NCI-H510A (cell line): ENCODE data around the gene ALG6.
"Not testable (repeated sequence)": the region's sequence is repeated elsewhere in the genome, so short reads cannot be mapped to it uniquely, and the experiment has no call there.

Experiments
- DNase-seq: peaks from one replicate; lab custom pipeline; 2025; lab: John Stamatoyannopoulos, UW

The ALG6 gene

DNA sequence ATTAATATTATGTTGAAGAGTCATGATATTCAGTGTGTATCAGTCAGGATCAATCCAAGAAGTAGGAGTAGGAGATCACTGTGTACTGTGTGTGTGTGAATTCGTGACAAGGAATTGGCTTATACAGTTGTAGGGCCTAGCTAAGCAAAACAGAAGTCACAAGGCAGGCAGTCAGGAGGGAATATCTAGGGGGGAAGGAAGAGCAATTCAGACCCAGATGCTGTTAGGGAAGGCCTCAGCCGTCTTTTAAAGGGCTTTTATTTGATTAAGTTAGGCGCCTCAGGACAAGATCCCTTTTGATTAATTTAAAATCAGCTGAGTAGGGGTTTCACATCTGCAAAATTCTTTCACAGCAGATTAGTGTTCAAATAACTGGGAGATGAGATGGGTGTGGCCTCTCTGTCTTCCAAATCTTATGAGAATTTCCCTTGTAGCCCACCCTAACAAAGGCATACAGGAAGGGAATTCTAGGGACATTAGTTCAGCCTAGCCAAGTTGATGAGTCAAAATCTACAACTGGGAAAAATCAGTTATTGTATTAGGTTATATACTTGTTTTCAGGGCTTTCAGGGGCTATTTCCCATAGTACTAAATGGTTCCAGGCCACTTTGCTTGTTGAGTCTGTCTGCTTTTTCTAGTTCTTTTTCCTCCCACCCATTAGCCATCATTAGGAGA, 47.4 kb downstream of the ALG6 start:
- DNase-seq = no peak

DNA sequence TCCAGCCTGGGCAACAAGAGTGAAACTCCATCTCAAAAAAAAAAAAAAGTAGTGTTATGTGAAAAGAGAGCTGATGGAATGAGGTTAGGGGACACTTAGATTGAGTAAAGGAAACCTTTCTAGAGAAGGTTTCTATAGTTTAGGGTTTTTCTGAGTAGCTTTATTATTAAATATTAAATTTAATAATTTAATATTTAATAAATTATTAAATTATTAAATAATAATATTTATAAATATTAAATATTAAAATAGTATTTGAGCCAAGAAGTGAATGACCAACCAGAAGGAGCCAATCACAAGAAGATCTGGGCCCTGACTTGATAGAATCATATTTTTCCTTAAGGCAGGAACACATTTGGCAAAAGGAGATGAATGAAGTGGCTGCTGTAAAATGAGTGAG, 50.7 kb downstream of the ALG6 start:
- no peak for DNase-seq

GRCh38 chr1:63420746-63421145, 53.3 kb downstream of the ALG6 start:
- not testable (repeated sequence) for DNase-seq

DNA sequence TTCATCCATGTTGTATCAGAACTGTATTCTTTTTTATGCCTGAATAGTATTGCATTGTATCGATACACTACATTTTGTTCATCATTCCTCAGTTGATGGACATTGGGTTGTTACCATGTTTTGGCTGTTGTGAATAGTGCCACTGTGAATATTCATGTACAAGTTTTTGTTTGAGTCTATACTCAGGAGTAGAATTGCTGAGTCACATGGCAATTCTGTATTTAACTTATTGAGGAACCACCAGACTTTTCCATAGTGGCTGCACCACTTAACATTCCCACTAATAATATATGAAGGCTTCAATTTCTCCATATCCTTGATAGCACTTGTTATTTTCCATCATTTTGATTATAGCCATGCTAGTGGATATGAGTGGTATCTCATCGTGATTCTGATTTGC, 56.2 kb downstream of the ALG6 start:
- no peak for DNase-seq

DNA sequence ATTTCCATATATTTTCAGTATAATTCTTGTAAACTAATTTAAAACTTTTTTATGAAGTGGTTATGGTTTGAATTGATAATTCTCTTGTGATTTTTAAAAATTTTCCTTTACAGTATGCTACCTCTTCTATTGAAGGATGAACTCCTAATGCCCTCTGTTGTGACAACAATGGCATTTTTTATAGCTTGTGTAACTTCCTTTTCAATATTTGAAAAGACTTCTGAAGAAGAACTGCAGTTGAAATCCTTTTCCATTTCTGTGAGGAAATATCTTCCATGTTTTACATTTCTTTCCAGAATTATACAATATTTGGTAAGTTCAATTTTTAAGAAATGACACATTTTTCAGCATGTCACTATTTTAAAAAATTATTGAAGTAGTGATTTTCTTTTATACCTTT, 61.4 kb downstream of the ALG6 start:
- DNase-seq = no peak

DNA sequence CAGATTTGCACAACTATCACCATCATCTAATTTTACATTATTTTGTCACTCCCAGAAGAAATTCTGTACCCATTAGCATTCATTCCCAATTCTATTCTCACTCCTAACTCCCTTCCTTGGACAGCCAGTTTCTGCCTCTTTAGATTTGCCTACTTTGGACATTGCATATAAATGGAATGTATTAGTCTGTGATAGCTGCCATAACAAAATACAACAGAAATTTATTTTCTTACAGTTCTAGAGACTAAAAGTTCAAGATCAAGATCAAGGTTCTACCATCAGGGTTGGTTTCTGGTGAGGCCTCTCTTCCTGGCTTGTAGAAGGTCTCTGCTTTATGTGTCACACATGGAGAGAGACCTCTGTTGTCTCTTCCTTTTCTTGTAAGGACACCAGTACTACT, 61.9 kb downstream of the ALG6 start:
- no peak for DNase-seq

DNA sequence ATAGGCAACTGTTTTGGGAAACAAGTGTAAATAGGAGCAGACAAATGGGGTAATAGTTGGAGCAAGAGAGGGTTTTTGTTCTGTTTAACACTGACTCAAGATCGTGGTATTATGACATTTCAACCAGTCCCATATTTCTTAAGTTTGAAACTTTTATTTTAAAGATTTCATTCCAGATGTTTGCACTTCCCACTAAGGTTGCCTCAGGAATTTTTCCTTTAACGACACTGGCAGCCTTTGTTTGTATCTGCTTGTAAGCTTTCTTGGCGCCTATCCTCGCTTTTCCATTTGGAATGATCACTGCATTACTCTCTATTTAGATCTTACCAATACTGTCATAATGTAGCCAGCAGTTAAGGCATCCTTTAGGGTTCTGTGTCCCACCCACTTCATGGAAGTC, 67.7 kb downstream of the ALG6 start:
- no peak for DNase-seq

DNA sequence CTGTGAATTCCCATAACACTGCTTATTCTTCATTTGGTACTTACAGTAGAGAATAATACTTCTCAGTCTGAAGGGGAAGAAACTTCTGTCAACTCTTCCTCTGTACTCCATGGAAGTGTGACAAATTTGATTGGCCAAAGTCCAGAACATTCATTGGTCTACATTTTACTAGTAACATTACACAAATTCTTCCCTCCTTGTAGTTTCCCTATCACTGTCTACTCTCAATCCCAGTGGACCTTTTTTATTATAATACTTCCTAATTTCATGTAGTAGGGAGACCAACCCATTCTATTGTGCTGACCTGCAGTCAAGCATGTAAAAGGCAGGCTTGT, 74.7 kb downstream of the ALG6 start:
- DNase-seq = no peak

DNA sequence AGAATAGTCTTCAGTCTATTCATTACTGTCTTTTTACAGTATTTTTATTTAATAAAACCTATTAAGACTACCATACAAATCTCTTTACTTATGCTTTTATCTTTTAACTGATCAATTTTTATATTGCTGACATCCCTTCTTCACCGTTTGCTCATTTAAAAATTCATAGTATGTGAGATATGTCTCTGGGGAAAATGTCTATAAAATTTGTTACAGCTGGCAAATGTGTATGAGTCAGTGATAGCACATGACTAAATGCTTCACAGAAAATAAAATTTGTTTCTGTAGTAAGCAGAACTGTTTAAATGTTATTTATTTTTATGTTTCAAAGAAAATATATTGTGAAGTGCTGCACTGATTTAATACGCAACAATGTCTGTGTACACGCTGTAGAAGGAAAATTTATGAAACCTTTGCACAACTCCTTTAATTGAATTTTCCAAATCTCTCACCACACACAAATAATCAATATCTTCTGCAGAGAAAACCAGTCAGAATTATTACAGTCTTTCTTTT, 81.4 kb downstream of the ALG6 start:
- no peak for DNase-seq

GRCh38 chr1:63450416-63450815, 83.0 kb downstream of the ALG6 start:
- no peak for DNase-seq

DNA sequence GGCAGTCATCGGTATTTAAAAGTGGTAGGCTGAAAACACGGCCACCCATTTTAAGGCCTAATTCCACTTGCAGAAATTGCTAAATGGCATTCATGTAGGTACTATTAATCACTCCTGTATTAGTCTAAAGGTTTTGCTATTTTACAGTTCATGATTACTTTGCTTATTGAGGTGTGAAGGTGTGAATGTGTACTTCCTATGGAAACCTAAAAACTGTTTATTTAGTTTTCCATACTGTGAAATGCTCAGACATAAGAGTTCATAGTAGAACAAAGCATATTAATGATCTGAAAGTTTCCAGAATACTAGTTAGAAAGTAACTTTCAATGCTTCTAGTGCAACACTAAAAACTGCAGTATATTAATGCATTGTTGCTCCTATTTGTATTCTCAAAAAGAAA, 85.8 kb downstream of the ALG6 start:
- no peak for DNase-seq

DNA sequence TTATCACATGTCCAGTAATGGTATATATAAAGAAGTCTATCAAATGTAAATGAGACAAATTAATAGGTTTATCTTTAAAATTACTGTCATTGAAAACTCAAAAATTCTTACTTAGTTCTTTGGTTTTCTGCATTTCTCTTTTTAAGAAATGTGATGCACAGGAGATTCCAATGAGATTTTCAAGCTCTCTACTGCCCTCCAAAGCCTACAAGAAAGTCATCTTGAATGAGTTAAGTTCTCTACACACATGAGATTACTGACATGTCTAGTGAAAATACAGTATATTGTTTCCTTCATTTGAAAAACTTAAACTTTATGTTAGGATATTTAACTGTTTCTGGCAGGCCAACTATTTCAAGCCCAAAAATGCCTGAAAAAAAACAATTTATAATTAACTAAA, 86.8 kb downstream of the ALG6 start:
- DNase-seq = no peak

- no peak for DNase-seq
Measured at GRCh38 chr1:63458750-63459149, 91.3 kb downstream of the ALG6 start.

GRCh38 chr1:63461661-63462230, 94.3 kb downstream of the ALG6 start:
- DNase-seq = no peak

DNA sequence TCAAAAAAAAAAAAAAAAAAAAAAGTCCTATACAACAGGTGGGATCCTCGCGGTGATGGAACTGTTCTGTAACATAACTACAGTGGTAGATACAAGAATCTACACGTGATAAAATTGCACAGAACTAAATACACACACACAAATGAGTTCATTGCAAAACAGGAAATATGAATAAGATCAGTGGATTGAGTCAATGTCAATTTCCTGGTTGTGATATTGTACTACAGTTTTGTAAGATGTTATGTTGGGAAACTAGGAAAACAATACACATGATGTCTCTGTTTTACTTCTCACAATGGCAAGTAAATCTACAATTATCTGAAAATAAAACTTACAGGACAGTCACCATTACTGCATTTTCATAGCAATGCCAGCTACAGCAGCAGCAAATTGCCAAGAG, 95.8 kb downstream of the ALG6 start:
- DNase-seq = no peak

DNA sequence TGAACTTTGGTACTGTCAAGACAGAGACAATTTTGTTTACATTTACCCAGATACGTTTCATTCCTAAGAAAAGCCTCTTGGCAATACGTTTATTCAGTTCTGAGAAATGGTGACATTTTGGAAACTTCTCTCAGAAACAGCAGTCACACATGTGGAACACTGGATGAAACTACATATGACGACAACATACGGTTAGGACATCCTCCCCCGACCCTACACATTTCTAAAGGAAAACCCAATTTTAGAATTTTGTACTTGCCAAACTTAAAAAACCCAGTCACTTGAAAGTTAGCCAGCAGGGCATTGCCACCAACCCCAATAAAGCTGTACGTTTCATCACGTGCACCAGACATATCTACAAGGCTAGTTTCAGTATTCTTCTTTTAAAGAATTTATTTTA, 98.8 kb downstream of the ALG6 start:
- no peak for DNase-seq

DNA sequence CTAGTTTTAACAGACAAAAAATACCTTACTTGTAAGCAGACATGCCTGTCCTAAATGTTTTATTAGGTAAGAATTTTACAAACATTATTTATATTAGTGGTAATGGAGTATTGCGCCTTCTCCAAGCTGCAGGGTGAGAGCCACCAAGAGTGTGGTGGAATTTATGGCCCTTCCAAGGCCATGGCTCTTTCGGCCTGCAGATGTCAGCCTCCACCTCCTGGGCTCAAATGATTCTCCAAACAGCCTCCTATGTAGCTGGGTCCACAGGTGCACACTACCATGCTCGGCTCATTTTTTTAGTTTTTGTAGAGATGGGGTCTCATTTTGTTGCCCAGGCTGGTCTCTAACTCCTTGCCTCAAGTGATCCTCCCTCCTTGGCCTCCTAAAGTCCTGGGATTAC, 99.3 kb downstream of the ALG6 start:
- DNase-seq = no peak

DNA sequence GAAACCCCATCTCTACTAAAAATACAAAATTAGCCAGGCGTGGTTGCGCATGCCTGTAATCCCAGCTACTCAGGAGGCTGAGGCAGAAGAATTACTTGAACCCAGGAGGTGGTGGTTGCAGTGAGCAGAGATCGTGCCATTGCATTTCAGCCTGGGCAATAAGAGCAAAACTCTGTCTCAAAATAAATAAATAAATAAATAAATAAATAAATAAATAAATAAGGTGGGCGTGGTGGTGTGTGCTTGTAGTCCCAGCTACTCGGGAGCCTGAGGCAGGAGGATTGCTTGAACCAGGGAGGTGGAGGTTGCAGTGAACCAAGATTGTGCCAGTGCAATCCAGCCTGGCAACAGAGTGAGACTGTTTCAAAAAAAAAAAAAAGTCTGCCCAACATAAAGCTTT, 101.3 kb downstream of the ALG6 start:
- DNase-seq = not testable (repeated sequence)

DNA sequence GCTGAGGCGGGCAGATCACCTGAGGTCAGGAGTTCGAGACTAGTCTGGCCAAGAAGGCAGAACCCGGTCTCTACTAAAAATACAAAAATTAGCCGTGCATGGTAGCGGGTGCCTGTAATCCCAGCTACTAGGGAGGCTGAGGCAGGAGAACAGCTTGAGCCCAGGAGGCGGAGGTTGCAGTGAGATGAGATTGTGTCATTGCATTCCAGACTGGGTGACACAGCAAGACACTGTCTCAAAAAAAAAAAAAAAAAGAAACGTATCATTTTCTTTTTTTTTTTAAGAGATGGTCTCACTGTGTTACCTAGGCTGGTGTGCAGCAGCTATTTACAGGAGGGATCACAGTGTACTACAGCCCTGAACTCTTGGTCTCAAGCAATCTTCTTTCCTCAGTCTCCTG, 108.3 kb downstream of the ALG6 start:
- DNase-seq = no peak

- DNase-seq = no peak
Measured at GRCh38 chr1:63480057-63480456, 112.6 kb downstream of the ALG6 start.

GRCh38 chr1:63486629-63487028, 119.2 kb downstream of the ALG6 start:
- DNase-seq = no peak

DNA sequence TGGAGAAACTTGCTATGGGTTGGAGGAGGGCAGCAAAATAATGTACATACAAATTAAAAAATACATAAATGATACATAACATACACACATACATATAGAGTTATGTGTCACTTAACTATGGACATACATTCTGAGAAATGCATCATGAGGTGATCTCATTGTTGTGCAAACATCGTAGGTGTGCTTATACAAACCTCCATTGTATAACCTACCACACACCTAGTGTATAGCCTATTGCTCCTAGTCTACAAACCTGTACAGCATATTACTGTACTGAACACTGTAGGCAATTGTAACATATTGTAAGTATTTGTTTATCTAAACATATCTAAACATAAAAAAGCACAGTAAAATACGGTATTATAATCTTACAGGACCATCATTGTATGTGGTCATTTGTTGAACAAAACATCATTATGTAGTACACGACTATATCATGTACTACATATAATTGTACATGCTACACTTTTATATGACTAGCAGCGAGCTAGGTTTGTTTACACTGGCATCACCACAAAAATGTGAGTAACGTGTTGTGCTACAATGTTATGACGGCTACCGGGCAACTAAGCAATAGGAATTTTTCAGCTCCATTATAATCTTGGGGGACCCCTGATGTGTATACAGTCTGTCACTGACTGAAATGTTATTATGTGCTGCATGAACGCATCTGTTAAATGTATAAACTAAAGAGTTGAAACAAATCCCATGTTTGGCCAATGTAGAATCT, 120.1 kb downstream of the ALG6 start:
- DNase-seq = no peak
